HEK293T (cell line): ENCODE results near the gene INTS3.
A peak's percentile ranks its signal among the peaks of the same experiment; 100 is the strongest.
"Not testable (repeated sequence)": the region's sequence is repeated elsewhere in the genome, so short reads cannot be mapped to it uniquely, and the experiment has no call there.

Experiments used
- CTCF ChIA-PET: fragments of 350-600 bp; formaldehyde crosslinking; extraction: SDS; loops from one replicate; lab custom pipeline; 2021; ENCODE audit warnings: antibody characterized with exemption, inconsistent platforms; lab: Yijun Ruan, JAX
- POLR2A ChIA-PET: fragments of 350-600 bp; formaldehyde crosslinking; extraction: SDS; loops from one replicate; lab custom pipeline; 2020; ENCODE audit warnings: antibody characterized with exemption, inconsistent platforms; lab: Yijun Ruan, JAX
- DNase-seq: peaks from one replicate; pipeline ENCODE4 v3.0.0; 2012; ENCODE audit warnings: mixed read lengths; ENCODE audit errors: extremely low spot score
- ARNT ChIP-seq: fragments of 450-650 bp; IDR thresholded peaks from 2 replicates; pipeline ENCODE4 v1.6.1; 2017; ENCODE audit warnings: mild to moderate bottlenecking
- BHLHE40 ChIP-seq: fragments of 450-650 bp; IDR thresholded peaks from 2 replicates; pipeline ENCODE4 v1.6.1; 2016; ENCODE audit warnings: mild to moderate bottlenecking, moderate library complexity, borderline replicate concordance
- CTBP1 ChIP-seq: fragments of 450-650 bp; IDR thresholded peaks from 2 replicates; pipeline ENCODE4 v1.6.1; 2016; ENCODE audit warnings: borderline replicate concordance
- ELF4 ChIP-seq: fragments of 450-650 bp; IDR thresholded peaks from 2 replicates; pipeline ENCODE4 v1.6.1; 2017; ENCODE audit warnings: antibody characterized with exemption
- FOXA1 ChIP-seq: fragments of 450-650 bp; IDR thresholded peaks from 2 replicates; pipeline ENCODE4 v1.6.1; 2016; ENCODE audit warnings: mild to moderate bottlenecking
- FOXK2 ChIP-seq: fragments of 450-650 bp; IDR thresholded peaks from 2 replicates; pipeline ENCODE4 v1.6.1; 2016; ENCODE audit warnings: mild to moderate bottlenecking
- FOXM1 ChIP-seq: fragments of 450-650 bp; IDR thresholded peaks from 2 replicates; pipeline ENCODE4 v1.6.1; 2017; ENCODE audit warnings: mild to moderate bottlenecking, borderline replicate concordance
- HDGF ChIP-seq: fragments of 450-650 bp; IDR thresholded peaks from 2 replicates; pipeline ENCODE4 v1.6.1; 2017; ENCODE audit warnings: antibody characterized with exemption, borderline replicate concordance
- L3MBTL2 ChIP-seq: fragments of 450-650 bp; conservative IDR thresholded peaks from 2 replicates; pipeline ENCODE4 v1.6.1; 2016; ENCODE audit warnings: mild to moderate bottlenecking
- LEF1 ChIP-seq: fragments of 450-650 bp; IDR thresholded peaks from 2 replicates; pipeline ENCODE4 v1.6.1; 2017; ENCODE audit warnings: mild to moderate bottlenecking, borderline replicate concordance
- NFRKB ChIP-seq: fragments of 450-650 bp; IDR thresholded peaks from 2 replicates; pipeline ENCODE4 v1.6.1; 2016; ENCODE audit warnings: mild to moderate bottlenecking, moderate library complexity
- SP1 ChIP-seq: fragments of 450-650 bp; IDR thresholded peaks from 2 replicates; pipeline ENCODE4 v1.6.1; 2017
- SUZ12 ChIP-seq: fragments of 450-650 bp; IDR thresholded peaks from 2 replicates; pipeline ENCODE4 v1.6.1; 2016; ENCODE audit warnings: mild to moderate bottlenecking
- TARDBP ChIP-seq: fragments of 450-650 bp; IDR thresholded peaks from 2 replicates; pipeline ENCODE4 v1.6.1; 2016
- ZNF384 ChIP-seq: fragments of 450-650 bp; IDR thresholded peaks from 2 replicates; pipeline ENCODE4 v1.6.1; 2016
- TF ChIP-seq, protein P1 (sequence below): fragments of 450-650 bp; IDR thresholded peaks from 2 replicates; pipeline ENCODE4 v1.6.1; 2016

INTS3 gene

GRCh38 chr1:153723687-153724086 is 4.2 kb upstream of the INTS3 start:
- ChIA-PET POLR2A (no interaction called here), CTCF (no interaction called here)
- DNase-seq = no peak
- TF ChIP-seq ELF4 = no peak
- TF ChIP-seq ARNT = no peak
- no peak for TF ChIP-seq ZNF384
- TF ChIP-seq HDGF = no peak
- TF ChIP-seq FOXA1 = no peak
- TF ChIP-seq NFRKB = no peak
- no peak for TF ChIP-seq SP1

DNA sequence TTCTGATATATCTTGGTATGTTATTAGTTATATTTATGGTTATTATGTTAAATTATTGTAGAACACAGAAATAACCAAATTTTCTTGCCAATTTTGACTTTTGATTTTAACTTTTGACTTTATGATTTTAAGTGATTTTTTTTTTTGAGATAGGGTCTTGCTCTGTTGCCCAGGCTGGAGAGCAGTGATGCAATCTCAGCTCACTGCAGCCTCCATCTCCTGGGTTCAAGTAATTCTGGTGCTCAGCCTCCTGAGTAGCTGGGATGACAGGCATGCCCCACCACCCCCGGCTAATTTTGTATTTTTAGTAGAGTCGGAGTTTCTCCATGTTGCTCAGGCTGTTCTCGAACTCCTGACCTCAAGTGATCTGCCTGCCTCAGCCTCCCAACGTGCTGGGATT is 3.2 kb upstream of the INTS3 start:
- POLR2A ChIA-PET, CTCF ChIA-PET, DNase-seq: not testable (repeated sequence)

- ChIA-PET CTCF (interaction anchor here (0.5 kb wide), 1 partner anchor 189 kb away, joined by 3 read pairs; no protein-coding TSS in a partner anchor), POLR2A (interaction anchor here (0.7 to 2.5 kb wide), 26 partner anchors 8 to 262 kb away, joined by 3 to 24 read pairs (median 6); partner anchors contain the start of genes CHTOP, CREB3L4, ILF2 and RPS27)
- DNase-seq = peak; percentile 42
- TF ChIP-seq HDGF (no peak), FOXA1 (no peak), LEF1 (no peak), BHLHE40 (no peak), ZNF384 (no peak), SUZ12 (no peak), FOXM1 (no peak), TARDBP (no peak), ELF4 (no peak), L3MBTL2 (no peak)
Measured at GRCh38 chr1:153728305-153729066, 636 bp downstream of the INTS3 start.

- TF ChIP-seq LEF1 = no peak
- no peak for TF ChIP-seq SP1
- no peak for DNase-seq
- CTCF ChIA-PET = no interaction called here
- POLR2A ChIA-PET = no interaction called here
Measured at GRCh38 chr1:153730468-153730988, 2.7 kb downstream of the INTS3 start.

DNA sequence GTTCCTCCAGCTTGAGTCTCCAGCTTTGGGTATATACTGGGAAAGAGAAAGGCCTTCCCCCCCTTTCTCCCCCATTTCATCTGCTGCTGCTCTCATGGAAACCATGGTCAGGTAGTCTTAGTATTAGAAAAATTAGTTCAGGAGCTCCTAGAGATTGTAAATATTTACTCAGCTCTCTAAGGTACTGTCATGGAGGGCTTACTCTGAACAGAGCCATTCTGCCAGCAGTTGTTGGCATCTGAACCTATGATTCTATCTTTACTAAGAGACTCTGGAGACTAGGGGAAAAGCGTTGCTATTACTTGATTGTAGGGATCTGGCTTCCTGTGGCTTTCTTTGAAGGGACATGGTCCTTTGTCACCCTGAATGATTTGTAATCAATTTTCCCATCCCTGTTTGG is 6.1 kb downstream of the INTS3 start:
- ChIA-PET CTCF (interaction anchor here (1.6 kb wide), 1 partner anchor 15 kb away, joined by 4 read pairs; no protein-coding TSS in a partner anchor), POLR2A (no interaction called here)
- DNase-seq = no peak
- TF ChIP-seq FOXM1 = no peak
- TF ChIP-seq ARNT = no peak
- TF ChIP-seq LEF1 = no peak
- TF ChIP-seq NFRKB = no peak
- TF ChIP-seq L3MBTL2 = no peak
- TF ChIP-seq FOXA1 = no peak
- TF ChIP-seq, protein P1, sequence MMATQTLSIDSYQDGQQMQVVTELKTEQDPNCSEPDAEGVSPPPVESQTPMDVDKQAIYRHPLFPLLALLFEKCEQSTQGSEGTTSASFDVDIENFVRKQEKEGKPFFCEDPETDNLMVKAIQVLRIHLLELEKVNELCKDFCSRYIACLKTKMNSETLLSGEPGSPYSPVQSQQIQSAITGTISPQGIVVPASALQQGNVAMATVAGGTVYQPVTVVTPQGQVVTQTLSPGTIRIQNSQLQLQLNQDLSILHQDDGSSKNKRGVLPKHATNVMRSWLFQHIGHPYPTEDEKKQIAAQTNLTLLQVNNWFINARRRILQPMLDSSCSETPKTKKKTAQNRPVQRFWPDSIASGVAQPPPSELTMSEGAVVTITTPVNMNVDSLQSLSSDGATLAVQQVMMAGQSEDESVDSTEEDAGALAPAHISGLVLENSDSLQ = no peak
- TF ChIP-seq CTBP1 = no peak
- no peak for TF ChIP-seq FOXK2
- TF ChIP-seq TARDBP = no peak
- no peak for TF ChIP-seq SUZ12
- no peak for TF ChIP-seq ZNF384
- no peak for TF ChIP-seq SP1
- TF ChIP-seq BHLHE40 = no peak
- TF ChIP-seq HDGF = no peak

DNA sequence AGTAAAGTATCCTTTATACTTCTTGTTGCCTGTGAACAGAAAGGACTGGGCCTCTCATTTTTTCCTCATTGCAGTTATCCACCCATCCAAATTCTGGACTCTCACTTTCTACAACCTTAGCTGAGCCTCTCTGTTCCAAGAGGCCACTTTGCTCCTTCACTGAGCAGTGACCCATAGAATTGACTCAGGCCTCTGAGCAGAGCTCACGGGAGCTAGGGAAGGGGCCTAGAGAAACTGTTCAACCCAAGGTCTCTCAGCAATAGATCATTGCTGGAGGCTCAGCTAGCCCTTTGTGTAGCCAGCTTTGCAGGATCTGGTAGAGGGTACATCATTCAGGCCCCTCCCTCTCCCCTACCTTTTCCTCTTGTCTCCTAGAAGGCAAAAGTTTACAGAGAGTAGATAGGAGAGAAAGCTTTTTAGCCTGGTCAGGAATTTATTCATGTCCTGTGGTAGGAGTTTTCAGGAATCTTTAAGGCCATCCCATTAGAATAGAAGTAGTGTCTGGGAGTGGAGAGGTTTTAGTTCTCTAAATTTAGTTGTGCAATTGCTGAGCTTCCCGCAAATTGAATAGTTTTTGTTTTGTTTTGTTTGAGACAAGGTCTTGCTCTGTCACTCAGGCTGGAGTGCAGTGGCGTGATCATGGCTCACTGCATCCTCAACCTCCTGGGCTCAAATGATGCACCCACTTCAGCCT is 6.7 kb downstream of the INTS3 start:
- TF ChIP-seq CTBP1 = no peak
- no peak for TF ChIP-seq ARNT
- TF ChIP-seq NFRKB = no peak
- no peak for TF ChIP-seq LEF1
- TF ChIP-seq ELF4 = no peak
- no peak for TF ChIP-seq FOXA1
- TF ChIP-seq BHLHE40 = no peak
- TF ChIP-seq, protein P1 = no peak
- no peak for TF ChIP-seq HDGF
- TF ChIP-seq FOXM1 = no peak
- no peak for TF ChIP-seq SUZ12
- no peak for TF ChIP-seq SP1
- DNase-seq = no peak
- CTCF ChIA-PET = interaction anchor here (0.6 to 1.6 kb wide), 3 partner anchors 14 to 63 kb away, joined by 3 to 4 read pairs (median 4); no protein-coding TSS in a partner anchor
- POLR2A ChIA-PET = interaction anchor here (0.6 kb wide), 1 partner anchor 42 kb away, joined by 3 read pairs; no protein-coding TSS in a partner anchor

GRCh38 chr1:153735090-153735420 is 7.2 kb downstream of the INTS3 start:
- no peak for TF ChIP-seq FOXM1
- no peak for TF ChIP-seq BHLHE40
- TF ChIP-seq NFRKB = no peak
- no peak for TF ChIP-seq ARNT
- no peak for TF ChIP-seq LEF1
- TF ChIP-seq HDGF = no peak
- TF ChIP-seq TARDBP = no peak
- TF ChIP-seq SUZ12 = no peak
- no peak for TF ChIP-seq L3MBTL2
- TF ChIP-seq ZNF384 = no peak
- no peak for TF ChIP-seq CTBP1
- TF ChIP-seq, protein P1 = no peak
- TF ChIP-seq ELF4 = no peak
- TF ChIP-seq SP1 = no peak
- no peak for TF ChIP-seq FOXK2
- TF ChIP-seq FOXA1 = no peak
- no peak for DNase-seq
- ChIA-PET CTCF (interaction anchor here (0.6 to 1.6 kb wide), 3 partner anchors 14 to 63 kb away, joined by 3 to 4 read pairs (median 4); no protein-coding TSS in a partner anchor), POLR2A (interaction anchor here (0.6 kb wide), 1 partner anchor 41 kb away, joined by 3 read pairs; no protein-coding TSS in a partner anchor)
